Liver (tissue), 3 donors: ENCODE measurements around the gene KCNK17.

ENCODE experiments used
- RAD21 ChIP-seq, 2 donors: IDR thresholded peaks; 2 replicates each; pipeline ENCODE4 v1.6.1; 2016; ENCODE audit warnings: antibody characterized with exemption in 2 of 2, mild to moderate bottlenecking in 2 of 2
- TAF1 ChIP-seq: conservative IDR thresholded peaks from 2 replicates; pipeline ENCODE4 v1.6.1; 2016; ENCODE audit warnings: antibody characterized with exemption, mild to moderate bottlenecking
- TF ChIP-seq, protein P1 (sequence below): IDR thresholded peaks from 2 replicates; pipeline ENCODE4 v1.6.1; 2016; ENCODE audit warnings: antibody characterized with exemption, mild to moderate bottlenecking
- TF ChIP-seq, protein P2 (sequence below): fragments of 150-350 bp; IDR thresholded peaks from 2 replicates; pipeline ENCODE4 v1.5.1; 2017; ENCODE audit warnings: improper control_type of control experiment, low read depth, low read length; ENCODE audit not compliant: missing input control
- donor health status: healthy.
- donor health status: healthy.

DNA sequence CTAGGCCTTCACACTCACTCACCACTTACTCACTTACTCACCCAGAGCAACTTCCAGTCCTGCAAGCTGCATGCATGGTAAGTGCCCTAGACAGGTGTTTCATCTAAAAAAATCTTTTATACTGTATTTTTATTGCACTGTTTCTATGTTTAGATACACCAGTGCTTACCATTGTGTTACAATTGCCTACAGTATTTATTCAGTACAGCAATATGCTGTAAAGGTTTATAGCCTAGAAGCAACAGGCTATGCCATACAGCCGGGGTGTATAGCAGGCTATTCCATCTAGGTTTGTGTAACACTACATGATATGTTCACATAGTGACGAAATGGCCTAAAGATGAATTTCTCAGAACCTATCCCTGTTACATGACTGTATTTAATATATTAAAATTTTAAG, 47.8 kb downstream of the KCNK17 start:
- TF ChIP-seq, protein P1, sequence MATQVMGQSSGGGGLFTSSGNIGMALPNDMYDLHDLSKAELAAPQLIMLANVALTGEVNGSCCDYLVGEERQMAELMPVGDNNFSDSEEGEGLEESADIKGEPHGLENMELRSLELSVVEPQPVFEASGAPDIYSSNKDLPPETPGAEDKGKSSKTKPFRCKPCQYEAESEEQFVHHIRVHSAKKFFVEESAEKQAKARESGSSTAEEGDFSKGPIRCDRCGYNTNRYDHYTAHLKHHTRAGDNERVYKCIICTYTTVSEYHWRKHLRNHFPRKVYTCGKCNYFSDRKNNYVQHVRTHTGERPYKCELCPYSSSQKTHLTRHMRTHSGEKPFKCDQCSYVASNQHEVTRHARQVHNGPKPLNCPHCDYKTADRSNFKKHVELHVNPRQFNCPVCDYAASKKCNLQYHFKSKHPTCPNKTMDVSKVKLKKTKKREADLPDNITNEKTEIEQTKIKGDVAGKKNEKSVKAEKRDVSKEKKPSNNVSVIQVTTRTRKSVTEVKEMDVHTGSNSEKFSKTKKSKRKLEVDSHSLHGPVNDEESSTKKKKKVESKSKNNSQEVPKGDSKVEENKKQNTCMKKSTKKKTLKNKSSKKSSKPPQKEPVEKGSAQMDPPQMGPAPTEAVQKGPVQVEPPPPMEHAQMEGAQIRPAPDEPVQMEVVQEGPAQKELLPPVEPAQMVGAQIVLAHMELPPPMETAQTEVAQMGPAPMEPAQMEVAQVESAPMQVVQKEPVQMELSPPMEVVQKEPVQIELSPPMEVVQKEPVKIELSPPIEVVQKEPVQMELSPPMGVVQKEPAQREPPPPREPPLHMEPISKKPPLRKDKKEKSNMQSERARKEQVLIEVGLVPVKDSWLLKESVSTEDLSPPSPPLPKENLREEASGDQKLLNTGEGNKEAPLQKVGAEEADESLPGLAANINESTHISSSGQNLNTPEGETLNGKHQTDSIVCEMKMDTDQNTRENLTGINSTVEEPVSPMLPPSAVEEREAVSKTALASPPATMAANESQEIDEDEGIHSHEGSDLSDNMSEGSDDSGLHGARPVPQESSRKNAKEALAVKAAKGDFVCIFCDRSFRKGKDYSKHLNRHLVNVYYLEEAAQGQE = no peak
- TF ChIP-seq, protein P2, sequence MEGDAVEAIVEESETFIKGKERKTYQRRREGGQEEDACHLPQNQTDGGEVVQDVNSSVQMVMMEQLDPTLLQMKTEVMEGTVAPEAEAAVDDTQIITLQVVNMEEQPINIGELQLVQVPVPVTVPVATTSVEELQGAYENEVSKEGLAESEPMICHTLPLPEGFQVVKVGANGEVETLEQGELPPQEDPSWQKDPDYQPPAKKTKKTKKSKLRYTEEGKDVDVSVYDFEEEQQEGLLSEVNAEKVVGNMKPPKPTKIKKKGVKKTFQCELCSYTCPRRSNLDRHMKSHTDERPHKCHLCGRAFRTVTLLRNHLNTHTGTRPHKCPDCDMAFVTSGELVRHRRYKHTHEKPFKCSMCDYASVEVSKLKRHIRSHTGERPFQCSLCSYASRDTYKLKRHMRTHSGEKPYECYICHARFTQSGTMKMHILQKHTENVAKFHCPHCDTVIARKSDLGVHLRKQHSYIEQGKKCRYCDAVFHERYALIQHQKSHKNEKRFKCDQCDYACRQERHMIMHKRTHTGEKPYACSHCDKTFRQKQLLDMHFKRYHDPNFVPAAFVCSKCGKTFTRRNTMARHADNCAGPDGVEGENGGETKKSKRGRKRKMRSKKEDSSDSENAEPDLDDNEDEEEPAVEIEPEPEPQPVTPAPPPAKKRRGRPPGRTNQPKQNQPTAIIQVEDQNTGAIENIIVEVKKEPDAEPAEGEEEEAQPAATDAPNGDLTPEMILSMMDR = no peak
- TF ChIP-seq TAF1 = no peak
- no peak for TF ChIP-seq RAD21 (IDR thresholded peaks at IDR 0.05)
